ENCODE measurements around the gene CRIM1. TPM values are rescaled to one million over a fixed set of nuclear protein-coding genes. Genes with fewer than 3 reads are reported as not detected.

CRIM1 gene
- total RNA-seq, 4 donors from 2014 or later, result 140 to 429 (median 201) TPM

- peaks cover 71 to 91% (median 82%) of the 10 kb centered on the region in 4 donors for H3K4me1 ChIP-seq
- peak; percentile 28 to 41 for TF ChIP-seq POLR2AphosphoS5 (IDR thresholded peaks at IDR 0.05)
- TF ChIP-seq EP300 (IDR thresholded peaks at IDR 0.05), result no peak
- peak overlapping the region; percentile 8 to 61 (median 18) for H3K27ac ChIP-seq (replicated peaks in 1 of 4)
- no peaks in the 10 kb centered on the region for H3K27me3 ChIP-seq
- no peaks in the 10 kb centered on the region for H3K9me3 ChIP-seq
- DNase-seq (ENCODE audit: extremely low spot score), result no peak
- intact Hi-C loops (cut with DNase I), result loop anchor here (10.0 kb wide), 1 partner anchor 48 kb away; no protein-coding TSS in a partner anchor
- H3K36me3 ChIP-seq, result peaks cover 0 to 8% (median 3%) of the 10 kb centered on the region in 4 donors
- WGBS, result 23% methylated on average over 8 of the region's 8 CpGs
- H3K4me3 ChIP-seq, result peak overlapping the region in 1 of 4 donors; percentile 1
These were observed 20.8 kb downstream of the CRIM1 start for GRCh38 chr2:36376319-36376765.

- peak; percentile 86 for DNase-seq (ENCODE audit: extremely low spot score)
- intact Hi-C loops (cut with DNase I), result loop anchor here (10.0 kb wide), 1 partner anchor 48 kb away; no protein-coding TSS in a partner anchor
- no peak for TF ChIP-seq POLR2AphosphoS5 (IDR thresholded peaks at IDR 0.05)
- no peak for TF ChIP-seq EP300 (IDR thresholded peaks at IDR 0.05)
- TF ChIP-seq CTCF (IDR thresholded peaks at IDR 0.05), result no peak
- no peak for TF ChIP-seq POLR2A (IDR thresholded peaks at IDR 0.05; ENCODE audit: low read depth)
- H3K4me1 ChIP-seq, result peaks cover 68 to 91% (median 82%) of the 10 kb centered on the region in 4 donors
- no peaks in the 10 kb centered on the region for H3K27me3 ChIP-seq
- no peaks in the 10 kb centered on the region for H3K9me3 ChIP-seq
- H3K36me3 ChIP-seq, result peaks cover 0 to 15% (median 5%) of the 10 kb centered on the region in 4 donors
- H3K4me3 ChIP-seq, result no peak overlapping the region
- H3K27ac ChIP-seq (replicated peaks in 1 of 4), result peak overlapping the region in 3 of 4 donors; percentile 15 to 61 (median 22)
- 75% methylated on average over 5 of the region's 5 CpGs for WGBS
These were observed 21.6 kb downstream of the CRIM1 start for GRCh38 chr2:36376992-36377738.

- intact Hi-C loops (cut with DNase I), result loop anchor here (10.0 kb wide), 1 partner anchor 45 kb away; no protein-coding TSS in a partner anchor
- H3K27ac ChIP-seq (replicated peaks in 1 of 4), result no peak overlapping the region
- WGBS, result 92% methylated on average over 2 of the region's 3 CpGs
- TF ChIP-seq POLR2A (IDR thresholded peaks at IDR 0.05; ENCODE audit: low read depth) (no peak), CTCF (IDR thresholded peaks at IDR 0.05) (no peak), POLR2AphosphoS5 (IDR thresholded peaks at IDR 0.05) (no peak), EP300 (IDR thresholded peaks at IDR 0.05) (no peak)
- no peak overlapping the region for H3K4me3 ChIP-seq
- no peaks in the 10 kb centered on the region for H3K9me3 ChIP-seq
- H3K4me1 ChIP-seq, result peaks cover 41 to 71% (median 57%) of the 10 kb centered on the region in 4 donors
- no peak for DNase-seq (ENCODE audit: extremely low spot score)
- H3K27me3 ChIP-seq, result no peaks in the 10 kb centered on the region
- H3K36me3 ChIP-seq, result peaks cover 0 to 20% (median 5%) of the 10 kb centered on the region in 4 donors
These were observed 24.3 kb downstream of the CRIM1 start for GRCh38 chr2:36379710-36380448.

GRCh38 chr2:36380624-36381481 is 25.3 kb downstream of the CRIM1 start:
- Histone ChIP-seq H3K9me3 (no peaks in the 10 kb centered on the region), H3K4me3 (no peak overlapping the region), H3K4me1 (peaks cover 37 to 61% (median 58%) of the 10 kb centered on the region in 4 donors), H3K36me3 (peaks cover 0 to 20% (median 5%) of the 10 kb centered on the region in 4 donors), H3K27ac (replicated peaks in 1 of 4) (peak overlapping the region; percentile 31 to 39 (median 36)), H3K27me3 (no peaks in the 10 kb centered on the region)
- intact Hi-C loops (cut with DNase I), result no loop called here
- WGBS, result 63% methylated on average over 15 of the region's 15 CpGs
- TF ChIP-seq POLR2A (IDR thresholded peaks at IDR 0.05; ENCODE audit: low read depth) (no peak), POLR2AphosphoS5 (IDR thresholded peaks at IDR 0.05) (peak in 1 of 2 donors; percentile 17)
- no peak for DNase-seq (ENCODE audit: extremely low spot score)

- Histone ChIP-seq H3K4me3 (no peak overlapping the region), H3K4me1 (peaks cover 25 to 52% (median 51%) of the 10 kb centered on the region in 4 donors), H3K27me3 (no peaks in the 10 kb centered on the region), H3K36me3 (peaks cover 0 to 20% (median 5%) of the 10 kb centered on the region in 4 donors), H3K27ac (replicated peaks in 1 of 4) (peak overlapping the region in 1 of 4 donors; percentile 31), H3K9me3 (no peaks in the 10 kb centered on the region)
- TF ChIP-seq POLR2AphosphoS5 (IDR thresholded peaks at IDR 0.05) (no peak), CTCF (IDR thresholded peaks at IDR 0.05) (no peak), POLR2A (IDR thresholded peaks at IDR 0.05; ENCODE audit: low read depth) (no peak), EP300 (IDR thresholded peaks at IDR 0.05) (no peak)
- DNase-seq (ENCODE audit: extremely low spot score), result peak; percentile 77
- WGBS, result 88% methylated on average over 5 of the region's 6 CpGs
- intact Hi-C loops (cut with DNase I), result no loop called here
These were observed 26.4 kb downstream of the CRIM1 start for GRCh38 chr2:36381993-36382392.
